ENCODE data around the gene HSPA2.

HSPA2 gene

DNA sequence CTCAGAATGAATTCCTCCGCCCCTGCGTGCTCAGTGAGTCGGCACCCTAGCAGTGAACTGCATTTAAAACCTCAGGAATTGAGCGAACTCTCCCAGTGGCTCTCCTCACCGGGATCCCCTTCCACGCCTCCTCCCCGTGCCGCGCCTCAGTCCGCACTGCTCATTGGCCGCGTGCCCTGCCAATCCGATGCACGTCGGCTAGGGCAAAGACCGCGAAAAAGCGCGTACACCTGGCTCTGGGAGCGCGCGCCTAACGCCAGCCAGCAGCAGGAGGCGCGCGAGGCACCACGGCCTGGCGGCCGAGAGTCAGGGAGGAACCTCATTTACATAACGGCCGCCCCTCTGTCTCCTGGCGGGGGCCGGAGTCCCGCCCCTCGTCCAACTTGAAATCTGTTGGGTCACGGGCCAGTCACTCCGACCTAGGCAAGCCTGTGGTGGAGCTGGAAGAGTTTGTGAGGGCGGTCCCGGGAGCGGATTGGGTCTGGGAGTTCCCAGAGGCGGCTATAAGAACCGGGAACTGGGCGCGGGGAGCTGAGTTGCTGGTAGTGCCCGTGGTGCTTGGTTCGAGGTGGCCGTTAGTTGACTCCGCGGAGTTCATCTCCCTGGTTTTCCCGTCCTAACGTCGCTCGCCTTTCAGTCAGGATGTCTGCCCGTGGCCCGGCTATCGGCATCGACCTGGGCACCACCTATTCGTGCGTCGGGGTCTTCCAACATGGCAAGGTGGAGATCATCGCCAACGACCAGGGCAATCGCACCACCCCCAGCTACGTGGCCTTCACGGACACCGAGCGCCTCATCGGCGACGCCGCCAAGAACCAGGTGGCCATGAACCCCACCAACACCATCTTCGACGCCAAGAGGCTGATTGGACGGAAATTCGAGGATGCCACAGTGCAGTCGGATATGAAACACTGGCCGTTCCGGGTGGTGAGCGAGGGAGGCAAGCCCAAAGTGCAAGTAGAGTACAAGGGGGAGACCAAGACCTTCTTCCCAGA is at the start of gene HSPA2:
TSS of gene HSPA2 (plus strand) at position 534 of the 995 bp plus-strand sequence. CDS start at position 643, 109 bp downstream.
- DNase-seq (ENCODE audit: low read depth in 4 of 4, low spot score in 1 of 4): peak; percentile 78 to 95 (median 90)

DNA sequence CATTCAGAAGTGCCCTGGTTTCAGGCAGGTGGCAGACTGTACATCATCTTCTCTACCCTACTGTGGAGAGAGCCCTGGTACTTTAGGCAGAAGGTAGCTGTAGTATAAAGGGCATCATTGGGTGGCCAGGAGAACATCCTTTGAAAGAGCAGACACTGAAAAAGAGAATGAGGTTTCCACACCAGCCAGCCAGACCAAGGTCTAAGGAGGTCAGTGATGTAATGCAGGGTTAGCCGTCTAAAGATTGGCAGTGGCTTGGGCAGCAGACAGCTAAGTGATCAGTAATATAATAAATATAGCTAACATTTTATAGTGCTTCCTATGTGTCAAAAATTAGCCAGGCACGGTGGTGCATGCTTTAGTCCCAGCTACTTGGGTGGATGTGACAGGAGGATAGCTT is 48.9 kb upstream of the HSPA2 start:
- DNase-seq (ENCODE audit: low read depth in 4 of 4, low spot score in 1 of 4): no peak

DNA sequence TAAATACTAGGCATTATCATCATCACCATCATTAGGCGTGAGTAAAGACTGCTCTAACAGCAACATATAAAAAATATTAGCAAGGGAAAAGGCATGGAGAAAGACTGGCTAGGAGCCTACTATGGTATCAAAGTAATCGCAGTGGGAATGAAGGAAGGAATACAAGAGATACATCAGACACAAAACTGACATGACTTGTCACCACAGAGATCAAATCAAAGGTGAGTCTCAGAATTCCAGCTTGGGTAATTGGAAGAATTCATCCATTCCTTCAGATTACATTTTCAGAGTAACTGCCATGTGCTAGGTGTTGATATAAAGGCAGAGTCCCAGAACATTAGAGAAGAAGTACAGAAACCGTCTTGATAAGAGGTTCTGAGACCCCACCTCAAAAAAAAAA is 47.1 kb upstream of the HSPA2 start:
- no peak for DNase-seq (ENCODE audit: low read depth in 4 of 4, low spot score in 1 of 4)

DNA sequence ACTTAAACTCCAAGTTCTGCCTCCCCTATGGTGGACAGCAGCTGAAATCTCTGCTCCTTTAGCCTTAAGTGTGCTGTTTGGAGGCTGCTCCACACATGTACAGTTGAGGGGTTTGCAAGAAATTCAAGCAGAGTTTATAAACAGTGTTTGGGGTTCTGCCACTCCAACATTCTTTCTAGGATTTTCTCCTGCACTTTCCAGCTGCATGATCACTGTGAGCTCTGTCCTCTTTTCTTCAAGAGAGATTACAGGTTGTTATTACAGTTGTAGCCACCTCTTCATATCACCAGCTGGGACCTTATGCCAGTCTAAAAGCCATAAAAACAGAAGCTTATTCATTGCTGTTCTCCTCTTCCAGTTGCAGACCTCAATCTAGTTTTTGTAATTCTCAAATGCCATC is 45.3 kb upstream of the HSPA2 start:
- DNase-seq (ENCODE audit: low read depth in 4 of 4, low spot score in 1 of 4): no peak

DNA sequence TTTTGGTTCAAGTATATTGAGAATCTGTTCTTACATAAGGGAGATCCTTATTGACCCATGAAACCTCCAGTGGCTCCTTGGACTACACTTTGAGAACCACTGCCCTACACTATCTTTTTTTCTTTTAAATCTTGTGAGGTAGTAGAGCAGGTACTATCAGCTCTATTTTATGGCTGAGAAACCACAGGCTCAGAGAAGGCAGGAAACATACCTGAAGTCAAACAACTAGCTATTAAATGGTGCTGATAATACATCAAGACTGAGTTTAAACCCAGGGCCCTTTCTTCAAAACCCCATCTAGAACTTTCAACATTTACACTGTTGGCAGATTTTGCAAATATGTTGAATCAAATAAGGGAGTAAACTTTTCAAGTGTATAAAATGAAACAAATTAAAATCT is 43.8 kb upstream of the HSPA2 start:
- no peak for DNase-seq (ENCODE audit: low read depth in 4 of 4, low spot score in 1 of 4)

DNA sequence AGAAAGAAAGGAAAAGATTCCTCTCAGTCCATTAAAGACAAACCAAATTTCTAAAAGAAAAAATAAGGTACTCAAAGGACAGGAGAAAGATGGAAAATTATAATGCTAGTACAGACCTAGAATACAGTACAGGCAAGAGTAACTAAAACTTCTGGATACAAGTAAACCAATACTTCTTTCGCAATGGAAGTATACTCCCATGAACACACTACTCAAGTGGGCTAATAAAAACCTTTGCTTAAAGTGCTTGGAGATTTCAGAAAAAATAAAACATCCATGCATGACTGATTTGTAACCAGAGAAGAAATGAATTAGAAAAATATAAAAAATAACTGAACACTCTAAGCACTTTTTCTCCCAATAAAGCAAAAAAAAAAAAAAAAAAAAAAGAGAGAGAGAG is 40.5 kb upstream of the HSPA2 start:
- no peak for DNase-seq (ENCODE audit: low read depth in 4 of 4, low spot score in 1 of 4)

DNA sequence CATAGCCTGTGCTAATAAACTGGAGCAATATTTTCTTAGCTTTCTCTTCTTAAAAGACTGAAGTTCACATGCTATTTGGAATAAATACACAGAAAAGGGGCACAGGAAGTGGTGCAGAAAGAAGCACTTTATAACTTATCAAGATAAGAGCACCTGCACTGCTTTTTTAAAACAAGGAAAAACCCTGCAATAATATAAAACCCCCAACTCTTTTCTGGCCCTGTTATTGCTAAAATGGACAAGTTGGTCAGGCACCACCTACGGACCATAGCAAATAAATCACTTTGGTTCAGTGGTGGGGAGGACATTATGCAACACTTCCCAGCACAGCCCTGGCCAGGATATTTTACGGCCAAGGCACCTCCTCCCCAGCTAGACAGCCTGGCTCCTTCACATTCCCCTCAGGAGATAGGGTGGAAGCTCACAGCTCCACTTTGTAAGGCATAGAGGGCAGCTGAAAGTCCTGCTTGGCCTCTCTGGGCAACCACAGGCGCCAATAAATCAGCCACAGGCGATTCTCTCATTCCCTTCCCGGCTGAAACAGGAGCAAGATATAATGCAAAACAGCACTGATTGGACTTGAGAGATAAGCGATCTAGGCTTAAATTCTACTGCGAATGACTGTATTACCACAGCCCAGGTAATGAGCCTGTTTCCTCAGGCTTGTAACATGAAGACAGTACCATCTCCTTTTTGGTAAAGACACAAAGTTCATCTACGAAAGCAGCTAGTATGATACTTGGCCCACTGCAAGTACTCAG is 39.0 kb upstream of the HSPA2 start:
- no peak for DNase-seq (ENCODE audit: low read depth in 4 of 4, low spot score in 1 of 4)

DNA sequence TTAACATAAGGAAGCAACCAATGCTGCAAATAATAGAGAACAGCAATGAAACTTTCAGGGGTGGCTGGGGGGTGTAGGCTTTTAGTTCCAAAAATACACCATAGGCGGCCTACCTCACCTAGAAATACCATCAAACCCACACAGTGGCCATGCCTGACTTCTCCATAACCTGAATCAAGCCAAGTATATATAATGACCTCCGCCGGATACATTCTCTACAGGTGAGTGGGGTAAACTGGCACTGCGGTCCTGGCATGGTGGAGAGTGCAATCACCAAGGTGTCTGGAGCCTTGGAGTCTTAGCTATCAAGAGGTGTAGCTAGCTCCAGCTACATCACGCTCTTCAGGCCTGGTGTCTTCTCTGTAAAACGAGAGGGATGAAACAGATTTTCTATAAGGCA is 38.1 kb upstream of the HSPA2 start:
- no peak for DNase-seq (ENCODE audit: low read depth in 4 of 4, low spot score in 1 of 4)

DNA sequence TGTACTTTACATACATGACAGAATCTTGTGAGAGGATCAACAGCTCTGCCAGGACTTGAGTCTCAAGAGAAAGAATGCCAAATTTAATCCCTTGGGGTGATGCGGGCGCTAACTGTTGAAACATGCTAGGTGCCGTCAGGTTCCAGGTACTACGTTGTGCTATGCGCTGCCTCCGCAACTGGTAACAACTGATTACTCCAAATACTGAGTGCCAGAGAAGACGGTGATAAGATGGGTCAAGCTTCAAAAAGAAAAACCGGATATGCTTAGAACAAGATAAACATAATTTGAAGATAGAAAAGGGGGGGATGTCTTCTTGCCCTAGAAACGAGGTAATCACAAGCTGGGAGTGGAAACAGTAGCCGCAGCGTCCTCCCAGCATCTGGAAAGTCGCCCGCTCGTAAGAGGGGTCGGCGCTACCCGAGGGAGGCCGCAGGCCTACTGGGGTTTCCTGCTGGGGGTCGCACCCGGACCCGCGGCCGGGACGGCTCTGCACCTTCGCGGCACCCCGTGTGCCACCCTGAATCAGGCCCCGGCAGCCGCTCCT is 37.6 kb upstream of the HSPA2 start:
- DNase-seq (ENCODE audit: low read depth in 4 of 4, low spot score in 1 of 4): peak in 1 of 4 experiments; percentile 23

DNA sequence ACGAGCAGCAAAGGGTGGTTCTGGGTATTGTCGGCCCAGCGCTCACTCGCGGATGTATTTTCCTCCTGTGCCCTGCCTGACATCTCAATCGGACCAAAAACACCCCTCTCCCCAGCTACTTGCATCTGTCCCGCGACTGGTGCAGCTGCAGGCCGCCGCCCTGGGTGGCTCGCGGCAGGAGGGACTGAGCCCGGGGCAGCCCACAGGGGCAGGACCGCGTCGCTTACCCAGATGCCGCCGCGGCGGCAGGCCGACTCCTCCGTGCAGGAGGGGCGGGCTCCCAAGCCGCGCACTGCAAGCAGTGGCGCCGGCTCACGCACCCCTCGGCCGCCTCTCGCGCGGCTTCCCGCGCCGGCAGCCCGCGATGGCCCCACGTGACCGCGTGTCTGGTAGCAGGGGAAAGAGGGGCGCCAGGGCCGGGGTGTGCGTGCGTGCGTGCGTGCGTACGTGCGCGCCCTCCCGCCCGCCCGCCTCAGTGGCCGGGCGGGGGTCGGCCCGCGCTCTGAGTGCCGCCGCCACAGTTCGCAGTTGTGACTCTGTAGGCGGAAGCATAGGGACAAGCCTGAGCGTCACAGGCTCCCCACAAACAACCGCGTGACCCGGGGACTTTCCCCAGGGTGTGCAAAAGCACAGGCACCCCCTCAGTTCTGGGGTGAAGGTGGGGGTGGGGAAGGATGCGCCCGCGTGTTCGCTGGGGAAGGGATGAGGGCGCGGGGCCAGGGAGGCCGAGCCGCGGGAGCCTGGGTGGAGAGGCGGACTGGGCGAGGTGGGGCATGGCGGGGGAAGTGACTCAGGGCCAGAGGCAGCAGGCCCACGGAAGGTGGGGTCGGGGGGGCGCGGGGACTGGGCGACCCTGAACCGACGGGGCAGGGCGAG is 36.9 kb upstream of the HSPA2 start, which contains the start of gene ZBTB25:
TSS of gene ZBTB25 (minus strand) at position 405 of the 876 bp plus-strand sequence. CDS start 13,305 bp downstream, outside the sequence.
- DNase-seq (ENCODE audit: low read depth in 4 of 4, low spot score in 1 of 4): peak; percentile 73 to 89 (median 84)

DNA sequence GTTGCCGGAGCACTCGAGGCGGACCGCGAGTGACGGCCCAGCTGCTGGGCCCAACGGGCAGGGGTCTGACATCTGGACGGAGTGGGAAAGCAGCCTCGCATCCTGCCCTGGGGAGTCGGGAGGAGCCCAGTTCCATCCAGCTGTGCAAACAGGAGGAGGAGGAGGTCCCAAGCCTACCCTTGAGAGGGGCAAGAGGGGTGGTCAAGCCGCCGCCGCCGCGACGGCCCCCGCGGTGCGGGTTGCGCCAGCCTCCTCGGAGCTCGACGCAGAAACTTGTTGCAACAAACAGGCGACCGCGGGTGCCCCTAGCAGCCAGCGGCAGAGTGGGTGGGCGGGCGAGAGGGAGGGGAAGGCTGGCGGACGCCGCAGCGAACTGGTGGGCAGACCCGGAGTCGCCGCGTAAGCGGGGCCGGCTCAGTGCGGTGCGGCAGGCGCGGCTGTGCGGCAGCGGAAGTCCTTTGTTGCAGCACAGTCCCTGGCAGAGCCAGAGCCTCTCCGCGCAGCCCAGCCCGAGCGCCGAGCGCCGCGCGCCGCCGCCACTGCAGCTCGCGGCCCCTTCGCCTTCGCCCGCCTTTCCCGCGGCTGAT is 36.1 kb upstream of the HSPA2 start, which contains the start of gene ZBTB1:
TSS of gene ZBTB1 (plus strand) at position 461 of the 587 bp plus-strand sequence. CDS start 16,735 bp downstream, outside the sequence.
- peak; percentile 60 to 81 (median 71) for DNase-seq (ENCODE audit: low read depth in 4 of 4, low spot score in 1 of 4)

DNA sequence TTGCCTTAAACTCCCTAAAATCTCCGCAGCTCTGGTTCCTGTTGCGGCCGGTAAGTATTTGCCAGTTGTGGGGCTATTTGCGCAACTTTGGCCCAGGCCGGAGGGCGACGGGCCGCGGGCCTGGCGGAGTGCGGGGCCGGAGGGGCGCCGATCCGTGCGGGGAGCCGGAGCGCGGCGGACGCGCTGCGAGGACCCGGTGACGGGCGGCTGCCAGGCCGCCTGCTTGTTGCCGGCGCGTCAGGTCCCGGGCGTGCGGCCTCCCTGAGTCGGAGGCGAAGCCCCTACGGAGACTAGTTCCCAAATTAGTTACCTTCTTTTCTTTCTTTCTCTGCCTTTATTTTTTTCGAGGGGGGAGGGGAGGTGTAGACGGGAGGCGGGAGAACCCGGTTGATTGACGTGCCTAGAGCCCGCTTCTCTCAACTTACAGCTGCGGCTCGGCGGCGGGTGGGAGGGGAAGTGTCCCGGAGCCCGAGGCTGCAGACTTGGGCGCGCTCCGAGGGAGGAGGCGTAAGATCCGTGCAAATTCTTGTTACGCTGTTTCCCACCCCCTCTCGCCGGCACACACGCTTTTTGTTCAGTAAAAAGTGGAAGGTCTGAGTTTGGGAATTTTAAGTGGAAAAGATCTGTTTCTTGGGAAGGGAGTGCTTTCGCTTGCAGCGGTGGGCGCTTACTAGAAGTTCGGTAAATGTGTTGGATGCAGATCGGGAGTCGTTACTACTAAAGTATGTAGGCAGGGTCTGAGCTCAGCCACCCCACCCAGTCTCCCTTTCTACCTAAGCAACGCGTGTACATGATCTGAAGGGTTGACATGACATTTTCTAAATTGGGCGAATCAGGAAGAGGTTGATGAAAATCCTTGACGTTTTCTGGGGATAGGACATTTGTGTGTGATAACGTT is 35.4 kb upstream of the HSPA2 start:
- peak; percentile 68 to 82 (median 73) for DNase-seq (ENCODE audit: low read depth in 4 of 4, low spot score in 1 of 4)

DNA sequence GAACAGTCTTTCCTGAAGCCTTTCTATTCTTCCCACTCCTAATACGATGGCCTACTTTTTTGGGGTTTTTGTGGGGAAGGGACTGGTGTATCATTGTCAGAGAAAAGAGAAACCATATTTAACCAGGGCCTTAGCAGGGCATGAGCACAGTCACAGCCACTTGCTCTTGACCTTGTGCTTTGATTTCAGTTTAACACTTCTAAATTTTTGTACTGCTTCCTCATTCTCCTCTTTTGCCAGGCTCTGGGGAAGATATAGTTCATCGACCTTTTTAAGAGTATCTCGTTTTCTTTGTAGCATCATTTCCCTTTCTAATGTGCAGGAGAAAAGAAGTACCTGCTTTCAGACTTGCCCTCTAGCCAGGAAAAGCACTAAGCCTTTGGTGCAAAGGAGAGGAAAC is 33.8 kb upstream of the HSPA2 start:
- DNase-seq (ENCODE audit: low read depth in 4 of 4, low spot score in 1 of 4): no peak

DNA sequence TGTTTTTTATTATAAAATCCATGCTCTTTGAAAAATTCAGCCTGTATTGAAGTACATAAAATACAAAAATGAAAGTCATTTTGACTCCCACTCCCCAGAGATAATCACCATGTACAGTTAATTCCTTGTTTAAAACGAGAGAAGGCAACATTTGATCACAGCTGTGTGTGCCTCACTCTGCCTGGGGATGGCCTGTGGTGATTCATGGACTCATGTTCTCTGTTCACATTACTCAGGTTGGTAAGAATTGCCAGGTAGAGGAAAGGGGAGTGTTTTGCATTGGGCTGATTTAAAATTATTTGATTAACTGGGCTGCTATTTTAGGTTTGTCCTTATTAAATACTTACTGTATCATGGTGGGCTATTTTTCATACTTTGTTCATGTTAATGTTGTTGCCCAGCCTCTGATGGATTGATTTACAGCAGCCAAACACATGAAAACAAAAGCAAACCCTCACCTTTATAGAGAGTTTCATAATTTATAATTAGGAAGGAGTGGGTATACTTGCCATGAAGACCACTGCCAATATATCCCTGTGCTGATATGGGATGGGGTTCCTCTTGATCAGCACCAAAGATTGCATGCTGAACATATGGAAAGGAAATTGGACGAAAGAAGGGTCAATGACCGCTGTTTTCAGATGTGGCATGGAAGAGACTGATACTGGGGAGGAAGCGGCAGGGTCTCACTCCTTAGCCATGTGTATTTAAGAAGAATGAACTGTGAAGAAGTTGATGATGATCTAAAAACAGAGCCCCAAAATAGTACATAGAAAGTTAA is 33.0 kb upstream of the HSPA2 start:
- DNase-seq (ENCODE audit: low read depth in 4 of 4, low spot score in 1 of 4): peak in 3 of 4 experiments; percentile 8 to 34 (median 32)

DNA sequence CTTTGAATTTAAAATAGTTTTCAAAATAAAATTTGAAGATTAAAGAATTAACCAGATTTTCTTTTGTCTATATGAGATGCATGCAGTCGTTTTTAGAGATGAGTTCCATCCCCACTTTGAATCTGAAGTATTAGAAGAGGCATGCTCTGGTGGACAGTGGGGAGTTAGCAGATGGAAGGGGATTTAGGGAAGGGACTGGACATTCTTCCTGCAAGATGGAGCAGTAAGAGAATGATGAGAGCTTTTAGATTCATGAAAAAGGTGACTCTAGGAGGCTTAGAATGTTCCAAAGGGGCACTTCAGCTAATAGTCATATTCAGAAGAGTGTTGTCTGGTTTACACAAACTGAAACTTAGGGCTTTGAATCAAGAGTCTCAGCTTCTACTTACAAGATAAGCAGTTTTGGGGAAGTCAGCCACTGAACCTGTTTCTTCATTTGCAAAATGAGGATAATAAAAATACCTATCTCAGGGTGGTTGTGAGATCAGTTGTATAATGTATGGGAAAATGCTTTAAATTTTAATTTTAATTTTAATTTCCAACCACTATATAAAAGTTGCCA is 32.2 kb upstream of the HSPA2 start:
- DNase-seq (ENCODE audit: low read depth in 4 of 4, low spot score in 1 of 4): no peak

DNA sequence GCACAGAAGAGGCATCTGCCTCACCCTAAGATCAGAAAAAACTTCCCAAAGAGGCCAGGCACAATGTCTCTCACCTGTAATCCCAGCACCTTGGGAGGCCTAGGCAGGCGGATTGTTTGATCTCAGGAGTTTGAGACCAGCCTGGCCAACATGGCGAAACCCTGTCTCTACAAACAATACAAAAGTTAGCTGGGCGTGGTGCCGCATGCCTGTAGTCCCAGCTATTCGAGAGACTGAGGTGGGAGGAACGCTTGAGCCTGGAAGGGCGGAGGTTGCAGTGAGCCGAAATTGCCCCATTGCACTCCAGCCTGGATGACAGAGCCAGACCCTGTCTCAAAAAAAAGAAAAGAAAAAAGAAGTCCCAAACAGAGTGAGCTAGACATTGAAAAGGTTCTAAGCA is 31.5 kb upstream of the HSPA2 start:
- no peak for DNase-seq (ENCODE audit: low read depth in 4 of 4, low spot score in 1 of 4)

DNA sequence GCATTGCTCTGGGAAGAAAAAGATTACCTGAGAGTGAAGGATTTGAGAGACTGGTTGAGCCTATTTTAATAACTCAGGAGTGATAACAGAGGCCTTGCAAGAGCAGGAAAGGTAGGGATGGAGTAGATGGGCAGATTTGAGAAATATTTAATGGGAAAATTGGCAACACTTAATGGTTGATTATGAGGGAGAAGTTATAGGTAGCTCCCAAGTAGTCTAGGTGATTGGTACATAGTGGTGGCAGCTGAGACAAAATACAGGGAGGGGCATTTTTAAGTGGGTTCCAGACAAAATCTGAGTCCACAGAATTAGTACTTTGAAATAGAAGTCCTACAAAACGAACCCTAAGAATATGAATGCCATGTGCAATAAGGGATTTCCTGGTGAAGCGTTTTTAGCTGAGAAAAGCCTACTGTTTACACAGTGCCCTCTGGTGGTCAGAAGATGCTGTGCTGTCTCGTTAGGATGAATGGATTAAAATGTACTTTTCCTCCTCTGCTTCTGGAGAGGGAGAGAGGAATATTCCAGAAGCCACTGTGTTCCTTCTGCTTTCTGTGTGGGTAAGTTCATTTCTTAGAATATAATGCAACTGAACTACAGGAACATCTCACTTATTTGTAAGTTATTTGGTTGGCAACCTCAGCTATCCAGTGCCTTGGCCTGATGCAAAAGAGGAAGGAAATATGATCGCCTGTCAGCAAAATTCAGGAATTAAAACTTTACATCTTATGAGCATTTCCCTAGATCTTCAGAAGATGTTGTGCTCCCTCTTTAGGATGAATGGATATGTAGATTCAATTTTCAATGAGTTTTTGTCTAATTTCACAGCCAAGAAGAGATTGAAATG is 29.5 kb upstream of the HSPA2 start:
- DNase-seq (ENCODE audit: low read depth in 4 of 4, low spot score in 1 of 4): peak; percentile 36 to 55 (median 44)

All from stimulated activated CD4-positive, alpha-beta T cell treated with anti-CD3 and anti-CD28 coated beads, Interleukin-1b, Interleukin-23, amount 100 ng/mL, for 24 hours (primary cell).